PC-3 (cell line): ENCODE results near the gene TTC8.

Source experiments
- CTCF ChIP-seq: fragments of 300-600 bp; sonication (generic); conservative IDR thresholded peaks from 2 replicates; pipeline ENCODE4 v1.5.1; 2017; ENCODE audit warnings: antibody characterized with exemption, low read depth, mild to moderate bottlenecking, low read length
- EZH2 ChIP-seq: fragments of 300-600 bp; sonication (generic); IDR thresholded peaks from one replicate; pipeline ENCODE4 v1.6.1; 2017; ENCODE audit warnings: antibody characterized with exemption, mild to moderate bottlenecking, low read length; ENCODE audit not compliant: unreplicated experiment

GRCh38 chr14:88853129-88853528 lies 28.7 kb downstream of the TTC8 start:
- TF ChIP-seq CTCF (no peak), EZH2 (no peak)
